ENCODE measurements around the gene ZNF664.

The ZNF664 gene

DNA sequence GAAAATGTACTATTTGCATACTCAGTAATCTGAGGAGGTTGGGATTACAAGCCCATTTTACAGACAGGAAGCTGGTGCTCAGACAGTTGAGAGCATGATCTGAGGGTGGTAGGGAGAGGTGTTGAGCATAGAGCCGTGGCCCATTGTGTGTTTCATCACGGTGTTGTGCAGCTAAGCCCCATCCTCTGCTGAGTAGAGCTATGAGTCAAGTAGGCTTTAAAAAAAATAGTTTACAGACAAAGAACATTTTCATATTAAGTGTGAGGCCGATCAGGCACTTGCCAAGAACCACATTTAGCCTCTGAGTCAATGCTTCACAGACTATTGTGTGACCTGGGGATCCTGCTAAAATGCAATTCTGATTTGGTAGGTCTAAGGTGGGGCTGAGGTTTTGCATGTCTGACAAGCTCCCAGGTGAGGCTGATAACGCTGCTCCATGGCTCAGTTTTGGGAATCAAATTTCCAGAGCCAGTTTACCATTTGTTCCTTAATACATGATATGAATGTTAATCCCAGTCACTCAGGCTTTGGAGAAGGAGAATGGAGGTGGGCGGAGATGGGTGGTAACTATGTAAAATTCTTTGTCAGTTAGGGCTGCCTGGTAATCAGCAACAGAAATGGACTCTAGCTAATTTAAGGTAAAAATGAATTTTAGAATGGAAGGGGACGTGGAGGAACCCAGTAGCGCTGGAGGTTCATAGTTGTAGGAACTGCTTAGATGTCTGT lies 22.2 kb downstream of the ZNF664 start:
- no peak for DNase-seq

DNA sequence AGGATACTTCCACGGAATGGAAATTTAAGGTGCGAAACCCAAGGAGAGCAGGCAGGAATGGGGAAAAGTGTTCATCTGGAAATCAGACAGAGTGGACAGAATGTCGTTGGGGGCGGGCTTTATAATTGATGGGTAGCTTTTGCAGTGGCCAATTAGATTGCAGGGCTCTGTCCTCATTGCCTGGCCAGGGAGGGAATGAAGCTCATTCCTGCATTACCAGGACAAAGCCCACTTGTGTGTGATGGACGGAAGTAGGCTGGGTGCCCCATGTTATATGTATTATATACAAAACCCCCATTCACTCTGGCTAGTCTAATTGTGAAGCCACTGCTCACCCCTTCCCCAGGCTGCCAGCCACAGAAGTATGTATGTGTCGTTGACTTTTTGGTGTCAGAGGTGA lies 23.6 kb downstream of the ZNF664 start:
- DNase-seq = no peak

DNA sequence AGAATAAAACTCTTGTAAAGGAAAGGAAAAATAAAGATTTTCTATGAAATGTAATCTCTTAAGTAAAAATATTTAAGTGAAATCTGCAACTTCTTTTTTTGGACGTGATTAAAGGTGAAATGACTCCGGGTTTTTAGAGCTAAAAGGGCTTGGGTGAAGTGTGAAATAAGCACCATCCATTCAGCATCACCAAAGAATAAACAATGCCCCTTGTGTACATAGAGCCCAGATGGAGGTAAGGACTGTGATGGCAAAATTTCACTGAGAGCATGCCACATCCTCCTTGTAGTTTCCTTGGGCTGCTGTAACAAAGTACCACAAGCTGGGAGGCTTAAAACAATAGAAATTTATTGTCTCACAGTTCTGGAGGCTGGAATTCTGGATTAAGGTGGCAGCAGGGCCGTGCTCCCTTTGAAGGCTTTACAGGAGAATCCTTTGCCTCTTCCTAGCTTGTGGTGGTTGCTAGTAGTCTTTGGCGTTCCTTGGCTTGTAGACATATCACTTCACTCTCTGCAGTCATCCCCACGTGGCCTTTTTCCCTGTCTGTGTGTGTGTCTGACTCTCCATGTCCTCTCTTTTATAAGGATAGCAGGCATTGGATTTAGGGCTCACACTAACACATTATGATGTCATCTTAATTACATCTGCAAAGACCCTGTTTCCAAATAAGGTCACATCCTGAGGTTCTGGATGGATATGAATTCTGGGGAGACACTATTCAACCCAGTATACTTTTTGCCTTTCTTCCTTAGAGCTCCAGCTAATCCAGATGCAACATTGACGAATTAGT lies 24.2 kb downstream of the ZNF664 start:
- DNase-seq = no peak

DNA sequence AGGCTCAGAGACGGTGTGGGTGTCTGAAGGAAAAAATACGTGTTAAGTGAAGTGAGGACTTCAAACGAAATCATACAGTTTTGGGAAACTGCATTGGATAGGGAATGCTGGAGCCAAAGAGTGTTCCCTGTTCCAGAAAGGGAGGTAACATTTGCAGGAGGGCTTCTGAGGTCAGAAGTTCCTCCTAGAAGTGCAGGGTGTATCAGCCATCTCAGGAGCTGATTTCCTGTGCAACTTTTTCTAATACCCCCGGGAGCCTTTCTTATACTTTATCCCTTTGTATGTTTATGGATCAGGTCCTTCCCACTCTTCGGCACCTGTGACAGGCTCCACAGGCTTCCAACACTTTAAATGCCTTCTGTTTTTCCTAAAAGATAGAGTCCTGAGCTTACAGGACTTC lies 24.9 kb downstream of the ZNF664 start:
- DNase-seq = no peak

DNA sequence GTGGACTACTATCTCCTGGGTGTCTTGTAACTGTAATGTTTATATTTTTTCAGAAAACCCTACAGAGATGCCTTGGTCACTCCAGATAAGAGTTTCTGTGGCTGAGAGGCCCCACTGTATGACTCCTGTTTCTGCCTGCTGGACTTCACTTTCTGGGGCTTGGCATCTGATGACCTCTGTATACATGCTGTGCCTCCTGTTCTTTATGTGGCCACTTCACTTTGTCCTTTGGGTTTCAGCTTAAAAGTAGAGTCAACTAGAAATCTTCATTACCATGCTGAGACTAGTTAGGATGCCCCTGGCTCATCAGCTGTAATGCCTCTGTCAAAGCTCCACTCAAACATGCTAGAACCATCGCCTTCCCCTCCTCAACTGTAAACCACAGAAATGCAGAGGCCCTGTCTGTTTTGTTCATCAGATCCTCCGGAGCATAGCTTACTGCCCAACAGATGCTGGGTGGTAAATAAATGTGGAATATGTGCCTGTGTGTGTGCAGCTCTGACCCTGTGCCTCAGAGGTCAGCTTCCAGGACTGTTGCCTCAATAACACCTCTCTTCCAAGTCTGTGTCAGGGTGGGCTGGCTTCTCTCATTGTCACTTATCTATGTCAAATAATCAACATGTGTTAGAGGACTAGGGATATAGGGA lies 25.5 kb downstream of the ZNF664 start:
- DNase-seq = no peak

DNA sequence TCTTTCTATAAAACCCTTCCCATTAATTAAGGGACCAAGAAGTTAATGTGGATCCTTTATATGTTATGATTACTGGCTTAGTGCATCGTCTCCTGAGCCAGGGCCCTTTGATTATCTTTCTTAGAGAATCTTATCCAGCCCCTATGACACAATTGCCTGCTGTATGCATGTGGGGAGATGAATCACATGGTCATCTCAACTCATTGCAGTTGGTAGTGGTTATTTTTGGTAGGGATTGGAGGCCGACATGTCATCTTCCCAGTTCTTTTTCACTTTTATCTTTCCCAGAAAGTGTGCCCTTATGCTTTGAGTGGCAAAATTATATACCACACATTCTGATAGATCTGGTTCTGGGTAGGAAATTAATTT lies 26.0 kb downstream of the ZNF664 start:
- no peak for DNase-seq

DNA sequence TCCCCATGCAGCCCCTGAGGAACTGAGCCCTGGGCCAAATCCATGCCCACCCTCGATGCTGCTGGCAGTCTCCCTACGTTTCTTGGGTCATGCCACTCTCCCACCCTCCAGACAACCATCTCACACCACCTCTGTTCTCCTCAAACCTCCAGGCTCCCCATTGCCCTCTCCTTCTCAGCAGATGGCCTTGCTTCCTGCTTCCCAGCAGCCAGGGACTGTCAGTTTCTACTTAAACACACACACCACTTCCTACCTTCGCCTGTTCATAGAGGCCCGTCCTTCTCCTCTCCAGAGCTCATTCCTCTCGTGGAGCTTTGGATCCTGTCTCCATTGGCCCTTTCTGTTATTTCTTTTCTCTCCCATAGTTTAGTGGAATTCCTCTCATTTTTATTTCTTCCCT lies 27.1 kb downstream of the ZNF664 start:
- no peak for DNase-seq

DNA sequence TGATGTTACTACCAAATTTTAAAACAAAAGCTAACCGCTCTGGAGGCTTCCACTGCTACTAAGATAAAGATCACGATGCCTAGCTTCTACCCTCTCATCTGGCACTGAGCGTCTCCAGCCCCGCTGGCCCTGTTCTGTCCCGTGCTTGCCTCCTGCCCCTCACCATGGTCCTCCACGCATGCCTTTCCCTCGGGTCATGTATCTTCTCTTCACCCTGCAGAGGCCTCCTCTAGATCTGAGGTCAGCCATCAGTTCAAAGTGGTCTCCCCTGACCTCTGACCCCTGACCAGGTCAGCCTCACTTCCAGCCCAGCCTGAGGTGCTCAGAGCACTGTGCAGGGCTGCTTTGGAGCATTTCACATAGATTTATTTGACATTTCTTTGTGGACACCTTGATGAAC lies 28.3 kb downstream of the ZNF664 start:
- no peak for DNase-seq

DNA sequence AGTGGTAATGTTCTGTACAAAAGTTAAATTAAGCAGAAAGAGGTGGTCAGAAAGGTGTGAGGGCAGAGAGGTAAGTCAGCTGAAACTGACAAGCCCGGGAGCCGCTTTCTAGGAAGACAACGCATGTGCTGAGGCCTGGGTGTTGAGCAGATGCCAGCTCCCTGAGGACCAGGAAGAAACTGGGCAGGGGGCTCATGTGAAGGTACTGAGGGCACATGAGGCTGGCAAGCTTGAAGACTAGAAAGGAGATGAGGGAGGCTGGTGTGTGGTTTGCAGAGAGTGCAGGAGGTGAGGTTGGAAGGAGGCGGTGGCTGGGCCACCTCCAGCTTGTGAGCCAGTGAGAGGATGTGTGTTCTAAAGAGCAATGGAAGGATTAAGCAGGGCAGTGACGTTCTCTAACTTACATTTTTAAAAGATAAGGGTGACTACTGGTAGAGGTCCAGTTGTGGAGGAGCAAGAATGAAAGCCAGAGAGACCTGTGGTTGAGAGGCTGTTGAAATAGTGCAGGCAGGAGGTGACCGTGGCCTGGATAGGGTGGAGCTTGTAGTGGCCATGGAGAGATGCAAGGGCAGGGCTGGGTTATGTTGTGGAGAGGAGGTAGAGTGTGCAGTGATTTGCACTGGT lies 29.1 kb downstream of the ZNF664 start:
- no peak for DNase-seq

DNA sequence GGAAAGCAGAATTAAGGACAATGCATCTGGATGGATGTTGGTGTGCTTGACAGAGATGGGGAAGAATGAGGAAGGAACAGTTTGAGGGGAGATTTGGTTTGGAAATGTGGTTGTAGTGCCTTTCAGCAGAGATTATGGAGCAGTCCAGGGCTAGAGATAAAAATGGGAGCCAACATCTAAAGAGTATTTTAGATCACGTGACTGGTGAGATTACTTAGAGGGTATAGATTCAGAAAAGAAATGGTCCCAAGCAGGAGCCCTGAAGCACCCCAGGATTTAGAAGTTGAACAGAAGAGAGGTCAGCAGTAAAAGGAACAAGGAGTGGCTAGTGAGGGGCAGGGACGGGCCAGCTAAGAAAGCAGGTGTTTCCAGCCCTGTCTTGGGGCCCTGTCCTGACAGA lies 29.6 kb downstream of the ZNF664 start:
- DNase-seq = no peak

DNA sequence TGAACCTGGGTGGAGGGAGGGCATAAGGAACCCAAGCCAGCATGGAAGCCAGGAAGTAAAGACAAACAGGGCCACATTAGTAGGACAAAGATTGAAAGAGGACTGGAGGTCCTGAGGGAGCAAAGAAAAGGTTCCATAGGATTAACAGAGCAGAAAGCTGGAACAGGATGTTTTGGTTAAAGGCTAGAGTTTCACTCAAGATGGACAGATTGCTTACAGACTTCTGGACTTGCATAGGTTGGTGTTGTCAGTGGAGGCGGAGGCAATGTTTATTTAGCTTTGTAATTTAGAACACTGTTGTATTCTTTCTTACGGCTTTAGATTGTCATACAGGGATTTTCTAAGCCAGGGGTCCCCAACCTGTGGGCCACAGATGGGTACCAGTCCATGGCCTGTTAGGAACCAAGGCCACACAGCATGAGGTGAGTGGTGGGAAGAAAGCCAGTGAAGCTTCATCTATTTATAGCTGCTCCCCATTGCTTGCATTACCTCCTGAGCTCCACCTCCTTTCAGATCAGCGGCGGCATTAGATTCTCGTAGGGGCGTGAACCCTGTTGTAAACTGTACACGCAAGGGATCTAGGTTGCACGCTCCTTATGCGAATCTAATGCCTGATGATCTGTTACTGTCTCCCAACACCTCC lies 31.3 kb downstream of the ZNF664 start:
- DNase-seq = no peak

DNA sequence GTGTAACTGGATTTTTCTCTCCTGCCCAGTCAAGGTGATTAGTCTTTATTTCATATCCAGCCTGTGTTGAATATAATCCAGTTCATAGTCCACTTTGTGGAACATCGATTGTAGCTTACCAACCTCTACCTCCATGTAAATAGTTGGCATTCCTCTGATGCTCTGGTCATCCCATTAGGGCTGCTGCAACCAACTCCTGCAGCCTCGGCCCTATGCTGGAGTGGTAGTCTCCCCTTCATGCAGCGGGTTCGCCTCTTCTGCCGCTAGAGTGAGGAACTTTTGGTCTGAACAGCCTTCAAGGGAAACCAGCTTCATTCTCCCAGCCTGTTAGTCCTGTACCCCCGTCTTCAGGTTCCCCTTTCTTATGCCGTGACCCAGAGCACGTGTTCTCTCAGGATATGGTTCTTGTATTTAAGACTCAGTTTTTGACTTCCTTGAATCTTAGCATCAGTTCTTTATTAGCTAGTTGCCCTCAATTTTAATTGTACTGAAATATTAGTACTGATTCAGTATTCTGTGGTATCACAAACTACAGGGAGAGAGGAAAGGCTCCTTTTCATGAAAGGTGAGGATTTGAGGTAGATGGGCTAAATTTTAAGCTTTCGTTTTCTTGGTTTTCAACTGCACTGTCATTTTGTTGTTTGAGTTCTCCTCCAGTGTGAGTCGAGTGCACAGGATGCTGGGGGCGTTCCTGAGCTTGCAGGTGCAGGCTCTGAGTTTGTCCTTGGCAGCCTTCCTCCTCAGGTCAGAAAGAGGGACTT lies 33.2 kb downstream of the ZNF664 start:
- DNase-seq = peak; percentile 43

DNA sequence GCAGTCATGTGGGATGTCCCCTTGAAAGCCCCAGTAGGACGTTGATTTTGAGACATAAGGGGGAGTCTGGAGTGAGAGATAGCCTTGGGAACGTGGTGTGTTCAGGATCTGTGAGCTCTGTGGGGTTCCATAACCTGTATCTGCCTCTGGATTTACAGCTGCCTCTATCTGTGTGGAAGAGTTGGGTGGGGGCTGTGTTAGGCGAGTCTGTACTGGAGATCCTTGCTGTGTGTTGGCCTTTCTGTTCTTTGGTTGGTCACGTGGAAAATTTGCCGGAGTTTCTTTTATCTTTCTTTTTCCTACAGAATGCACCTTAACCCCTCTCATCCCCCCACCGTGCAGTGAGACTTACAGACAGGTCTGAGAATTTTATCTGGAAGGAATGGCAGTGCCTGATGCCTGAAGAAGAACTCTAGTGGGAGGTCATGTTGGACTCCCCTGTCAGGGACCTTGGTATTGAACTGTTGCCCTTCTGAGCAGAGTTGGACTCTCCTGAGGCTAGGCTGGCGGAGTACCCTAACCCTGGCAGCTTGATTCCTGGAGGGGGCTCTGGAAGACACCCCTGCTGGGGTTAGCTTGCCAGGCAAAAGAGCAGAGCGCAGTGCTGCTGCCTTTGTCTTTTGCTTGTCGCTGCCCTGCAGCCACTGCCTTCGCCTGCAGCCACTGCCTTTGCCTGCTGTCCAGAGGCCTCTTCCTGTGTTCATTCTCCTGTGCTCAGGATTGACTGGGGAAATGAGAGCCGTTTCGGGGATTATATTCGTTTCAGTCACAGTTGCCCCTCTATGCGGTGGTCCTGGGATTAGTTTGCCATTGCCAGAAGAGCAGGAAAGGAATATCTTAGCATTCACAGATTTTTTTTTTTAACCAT lies 34.1 kb downstream of the ZNF664 start:
- no peak for DNase-seq

DNA sequence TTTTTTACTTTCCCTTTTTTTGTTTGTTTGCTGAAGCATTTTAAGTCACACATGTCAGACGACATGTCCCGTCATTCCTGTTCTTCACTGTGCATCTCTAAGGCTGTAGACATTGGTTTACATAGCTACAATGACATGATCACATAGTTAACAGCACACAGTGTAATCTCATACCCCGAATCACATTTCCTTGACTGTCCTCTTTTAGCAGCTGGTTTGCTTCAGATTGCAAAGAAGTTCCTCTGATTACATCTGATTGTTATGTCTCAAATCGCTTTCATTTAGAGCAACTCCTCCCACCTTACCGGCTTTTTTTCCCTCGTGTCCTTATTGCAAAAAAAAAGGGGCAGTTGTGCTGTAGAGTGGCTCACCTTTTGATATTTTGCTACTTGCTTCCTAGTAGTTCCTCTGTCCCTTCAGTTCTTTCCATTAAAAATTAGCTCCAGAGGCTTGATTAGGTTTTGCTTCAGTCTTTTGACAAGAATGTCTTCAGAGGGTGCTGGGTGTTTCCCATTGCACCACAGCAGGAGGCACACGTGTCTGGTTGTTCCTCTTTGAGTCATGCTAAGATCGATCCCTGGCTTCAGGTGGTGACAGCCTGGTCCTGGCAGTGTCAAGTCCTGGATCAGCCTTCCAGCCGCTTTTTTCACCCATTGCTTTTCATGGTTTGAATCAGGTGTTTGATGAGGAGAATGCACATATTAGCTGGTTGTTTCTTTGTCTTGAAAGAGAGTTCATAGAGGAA lies 35.0 kb downstream of the ZNF664 start:
- no peak for DNase-seq

DNA sequence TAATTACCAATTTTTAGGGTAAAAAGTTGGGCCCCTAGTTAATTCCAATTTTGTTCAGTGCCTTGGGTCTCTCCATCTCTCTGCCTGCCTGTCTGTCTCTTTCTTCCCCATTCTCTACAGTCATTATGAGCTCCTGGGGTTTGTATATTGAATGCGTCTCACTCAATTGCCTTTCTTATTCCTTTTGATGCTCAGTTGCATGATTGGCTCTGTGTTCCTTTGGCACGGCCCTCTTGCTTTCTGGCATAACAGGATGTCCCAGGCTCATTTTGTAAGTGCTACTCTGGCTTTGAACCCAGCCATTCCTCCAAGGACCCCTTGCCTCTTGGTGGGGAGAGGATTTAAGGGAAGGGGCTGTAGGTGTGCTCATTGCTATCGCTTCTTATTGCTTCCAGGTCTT lies 35.6 kb downstream of the ZNF664 start:
- DNase-seq = no peak

DNA sequence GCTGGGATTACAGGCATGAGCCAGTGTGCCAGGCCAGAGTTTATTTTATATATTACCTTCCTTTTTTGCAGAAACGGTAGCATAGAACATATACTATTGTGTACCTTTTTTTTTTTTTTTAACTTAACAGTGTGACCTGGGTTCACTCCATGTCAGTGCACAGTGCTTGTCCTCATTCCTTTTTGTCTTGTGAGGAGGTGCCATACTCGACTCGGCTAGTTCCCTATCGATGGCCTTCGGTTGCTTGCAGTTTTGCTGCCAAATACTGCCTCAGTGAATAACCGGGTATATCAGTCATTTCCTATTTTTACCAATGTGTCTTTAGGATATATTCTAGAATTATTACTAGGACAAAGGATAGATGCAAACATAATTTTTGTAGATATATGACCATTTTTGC lies 36.8 kb downstream of the ZNF664 start:
- DNase-seq = no peak

DNA sequence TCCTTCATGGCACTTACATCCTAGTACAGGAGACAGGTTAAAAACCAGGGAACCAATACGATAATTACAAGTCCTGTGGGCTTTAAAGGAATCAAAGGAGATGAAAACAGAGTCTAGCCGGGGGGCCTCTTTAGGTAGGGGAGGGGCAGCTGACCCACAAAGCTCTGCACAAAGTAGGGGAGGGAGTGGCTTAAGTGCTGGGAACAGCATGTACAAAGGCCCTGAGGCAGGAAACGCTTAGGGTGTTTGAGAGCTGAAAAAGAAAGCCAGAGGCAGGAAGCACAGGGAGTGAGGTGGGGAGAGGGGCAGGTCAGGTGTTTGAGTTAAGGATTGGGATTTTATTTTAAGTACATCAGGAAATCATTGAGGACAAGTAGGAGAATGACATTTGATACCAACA lies 37.7 kb downstream of the ZNF664 start:
- no peak for DNase-seq

DNA sequence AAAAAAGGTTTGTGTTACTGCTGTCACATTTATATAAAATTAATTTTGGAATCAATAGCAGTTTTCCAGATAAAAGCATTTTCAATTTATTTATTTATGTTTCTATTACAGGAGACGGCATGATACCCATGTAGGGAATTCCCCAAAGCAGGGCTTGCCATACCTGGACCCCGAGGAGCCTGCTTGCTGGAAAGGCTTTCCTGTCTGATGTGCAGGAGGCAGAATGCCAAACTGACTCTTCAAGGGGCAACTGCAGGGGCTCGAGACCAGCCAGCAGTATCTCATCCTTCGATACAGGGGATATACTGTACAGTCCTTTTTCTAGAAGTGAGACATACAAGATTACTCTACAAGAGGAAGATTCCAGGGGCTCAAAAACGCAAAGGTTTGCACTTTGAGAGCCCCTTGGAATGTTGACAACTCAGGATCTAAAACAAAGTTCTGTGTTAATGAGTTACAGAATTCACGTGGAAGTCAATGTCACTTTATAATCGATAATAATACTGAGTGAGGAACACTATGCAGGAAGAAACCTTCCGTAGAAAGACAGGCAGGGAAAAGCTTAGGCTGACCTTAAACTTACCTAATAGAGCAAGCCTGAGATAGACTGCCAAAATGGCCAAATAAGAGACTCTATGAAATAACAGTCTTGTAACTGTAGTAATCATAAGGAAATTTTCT lies 38.6 kb downstream of the ZNF664 start:
- DNase-seq = no peak

DNA sequence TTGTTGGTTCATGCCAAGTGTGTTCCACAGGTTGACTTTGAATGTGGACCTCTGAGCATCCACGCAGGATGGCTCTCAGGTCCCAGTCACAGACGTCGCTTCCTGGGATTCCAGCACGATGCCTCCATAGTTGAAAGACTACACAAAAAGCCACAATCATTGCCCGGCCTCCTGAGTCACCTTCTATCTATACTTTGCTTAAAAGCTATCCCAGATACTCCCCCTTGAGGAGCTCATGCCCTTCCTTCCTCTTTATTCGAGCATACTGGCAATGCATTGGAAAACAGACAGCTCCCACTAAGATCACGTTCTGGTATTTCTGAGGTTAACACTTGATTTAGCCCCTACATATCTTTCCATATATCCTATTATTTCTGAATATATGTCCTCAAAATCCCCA lies 40.1 kb downstream of the ZNF664 start:
- DNase-seq = no peak

Measured in CD4-positive, alpha-beta T cell treated with Interleukin-17A for 4 hours (primary cell).